ENCODE measurements around the gene APLN. TPM values are rescaled to one million over a fixed set of nuclear protein-coding genes. Genes with fewer than 3 reads are reported as not detected.

Gene APLN
- total RNA-seq, 6 experiments from 2014 or later, result 0.09 to 0.37 (median 0.27) TPM; not detected in 1

- H3K27me3 Mint-ChIP-seq (ENCODE audit: insufficient read depth), result peaks cover 13% of the 10 kb centered on the region
- H3K27ac Mint-ChIP-seq, result no peak overlapping the region
- no peaks in the 10 kb centered on the region; the same call in 1 of the 2 replicates for H3K4me1 Mint-ChIP-seq (ENCODE audit: low read depth)
- no peak for DNase-seq
- no peaks in the 10 kb centered on the region for H3K36me3 Mint-ChIP-seq (ENCODE audit: low read depth)
- no peak overlapping the region for H3K4me3 Mint-ChIP-seq
- no peak for TF ChIP-seq CTCF (IDR thresholded peaks at IDR 0.05)
- no peaks in the 10 kb centered on the region for H3K9me3 Mint-ChIP-seq
Observed at GRCh38 chrX:129650821-129651510, 3.8 kb downstream of the APLN start.

GRCh38 chrX:129650183-129650689 is 4.5 kb downstream of the APLN start:
- Mint-ChIP-seq H3K4me3 (no peak overlapping the region), H3K27me3 (ENCODE audit: insufficient read depth) (peaks cover 13% of the 10 kb centered on the region), H3K4me1 (ENCODE audit: low read depth) (no peaks in the 10 kb centered on the region; the same call in 1 of the 2 replicates), H3K27ac (no peak overlapping the region), H3K9me3 (no peaks in the 10 kb centered on the region), H3K36me3 (ENCODE audit: low read depth) (no peaks in the 10 kb centered on the region)
- TF ChIP-seq CTCF (IDR thresholded peaks at IDR 0.05), result no peak
- no peak for DNase-seq

GRCh38 chrX:129649268-129650182 is 5.2 kb downstream of the APLN start:
- no peak for DNase-seq
- Mint-ChIP-seq H3K27ac (no peak overlapping the region), H3K36me3 (ENCODE audit: low read depth) (no peaks in the 10 kb centered on the region), H3K4me3 (no peak overlapping the region), H3K9me3 (no peaks in the 10 kb centered on the region), H3K27me3 (ENCODE audit: insufficient read depth) (peaks cover 13% of the 10 kb centered on the region), H3K4me1 (ENCODE audit: low read depth) (no peaks in the 10 kb centered on the region)
- TF ChIP-seq CTCF (IDR thresholded peaks at IDR 0.05), result no peak

DNA sequence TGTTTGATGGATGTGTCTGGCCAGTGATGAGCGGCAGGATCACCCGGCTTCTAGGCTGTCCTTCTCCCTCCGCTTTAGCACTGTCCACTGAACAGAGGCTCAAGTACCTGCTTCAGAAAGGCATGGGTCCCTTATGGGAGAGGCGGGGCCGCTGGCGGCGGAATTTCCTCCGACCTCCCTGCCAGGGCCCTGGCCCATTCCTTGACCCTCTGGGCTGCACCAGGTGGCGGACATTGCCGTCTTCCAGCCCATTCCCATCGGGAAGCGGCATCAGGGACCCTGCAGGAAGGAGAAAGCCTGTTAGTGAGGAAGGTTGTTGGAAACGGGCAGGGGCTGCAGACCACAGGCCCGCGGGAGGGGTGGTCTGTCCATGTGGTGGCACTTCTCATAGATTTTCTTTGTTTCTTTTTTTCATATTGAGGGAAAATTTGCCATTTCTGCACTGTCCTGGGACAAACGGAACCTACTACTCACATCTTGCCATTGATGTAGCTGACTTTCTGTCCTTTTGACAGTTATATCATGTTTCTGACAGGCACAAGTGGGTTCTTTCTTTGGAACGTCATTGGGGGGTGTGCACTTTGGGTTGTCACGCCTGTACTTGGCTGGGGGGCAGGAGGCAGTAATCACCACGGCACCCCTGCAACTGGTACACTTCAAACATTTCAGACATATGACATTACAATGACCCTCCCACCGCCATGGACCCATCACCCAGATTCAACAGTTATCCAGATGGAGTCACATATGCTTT is 6.1 kb downstream of the APLN start:
- Mint-ChIP-seq H3K9me3 (no peaks in the 10 kb centered on the region), H3K36me3 (ENCODE audit: low read depth) (no peaks in the 10 kb centered on the region), H3K27me3 (ENCODE audit: insufficient read depth) (peaks cover 13% of the 10 kb centered on the region), H3K27ac (no peak overlapping the region), H3K4me3 (no peak overlapping the region), H3K4me1 (ENCODE audit: low read depth) (no peaks in the 10 kb centered on the region)
- DNase-seq, result no peak
- no peak for TF ChIP-seq CTCF (IDR thresholded peaks at IDR 0.05)

Measured in HFFc6 (cell line).